ENCODE data around the gene RBM17.
"Not testable (repeated sequence)": the region's sequence is repeated elsewhere in the genome, so short reads cannot be mapped to it uniquely, and the experiment has no call there.

Gene RBM17

GRCh38 chr10:6056411-6057135, 32.3 kb upstream of the RBM17 start:
- DNase-seq (ENCODE audit: low read depth) = no peak

DNA sequence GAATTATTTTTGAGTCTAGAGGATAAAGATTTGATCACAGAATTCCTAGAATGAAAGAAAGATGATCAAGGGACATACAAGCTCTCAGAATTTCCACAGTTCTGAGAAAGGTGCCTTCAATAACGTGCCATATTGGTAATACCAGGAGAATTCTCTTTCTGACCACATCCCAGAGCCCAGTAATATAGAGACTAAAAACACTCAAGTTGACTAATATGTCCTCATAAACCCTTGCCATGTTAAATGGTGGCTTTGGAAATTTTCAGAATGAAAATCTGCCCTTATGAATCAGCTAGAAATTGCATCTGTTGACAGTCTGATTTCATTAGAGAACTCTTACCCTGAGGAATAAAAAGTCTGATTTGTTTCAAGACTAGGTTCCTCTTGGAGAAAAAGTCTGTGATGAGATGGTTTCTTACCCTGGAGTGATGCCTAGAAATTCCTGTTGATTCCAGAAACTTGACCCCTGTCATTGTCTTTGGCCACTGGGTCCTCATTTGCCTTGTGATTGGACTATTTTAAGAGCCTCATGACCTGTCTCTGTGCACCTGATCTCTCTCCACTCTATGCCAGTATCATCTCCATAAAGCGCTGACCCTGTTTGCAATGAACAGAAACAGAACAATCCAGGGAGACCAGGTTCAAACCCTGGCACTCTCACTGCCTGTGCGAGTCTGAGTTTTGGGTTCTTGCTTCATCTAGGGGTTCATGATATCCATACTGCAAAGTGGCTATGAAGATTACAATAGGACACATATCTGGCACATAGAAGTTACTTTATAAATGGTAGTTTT, 30.0 kb upstream of the RBM17 start:
- no peak for DNase-seq (ENCODE audit: low read depth)

- no peak for DNase-seq (ENCODE audit: low read depth)
Measured at GRCh38 chr10:6059506-6059905, 29.3 kb upstream of the RBM17 start.

- no peak for DNase-seq (ENCODE audit: low read depth)
Measured at GRCh38 chr10:6061056-6061455, 27.8 kb upstream of the RBM17 start.

DNA sequence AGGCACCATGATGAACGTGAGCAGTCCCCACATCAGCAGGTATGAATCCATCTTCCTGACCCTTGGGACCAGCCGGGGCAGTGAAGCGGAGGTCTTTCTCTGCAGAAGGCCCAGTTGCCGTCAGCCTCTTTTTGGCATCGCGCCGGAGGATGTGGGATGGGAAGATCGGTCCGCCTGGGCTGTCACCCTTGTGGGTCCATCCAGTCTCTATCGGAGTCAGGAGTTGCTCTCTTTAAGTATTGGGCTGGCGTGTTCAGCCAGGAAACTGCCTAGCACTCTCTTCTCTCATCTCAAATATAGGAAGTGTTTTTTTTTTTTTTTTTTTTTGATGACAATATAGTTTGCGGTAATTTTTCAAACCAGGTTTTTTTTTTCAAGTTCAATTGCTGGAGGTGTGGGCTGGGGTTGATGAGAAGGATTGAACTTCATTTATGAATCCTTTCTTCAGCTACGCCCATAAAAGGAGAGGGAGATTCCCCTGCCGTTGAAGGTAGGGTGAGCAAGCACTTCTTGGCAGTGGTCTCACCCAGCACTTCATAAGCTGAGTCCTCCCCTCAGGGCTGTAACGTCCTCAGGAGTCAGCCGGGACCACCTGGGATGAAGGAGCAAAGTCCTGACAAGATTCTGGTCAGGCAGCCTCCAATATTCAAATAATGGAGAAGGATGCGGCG, 26.6 kb upstream of the RBM17 start, which contains the start of gene IL2RA:
IL2RA (minus strand) TSS at position 267 of the 671 bp plus-strand sequence; CDS start at position 51, 216 bp downstream.
- DNase-seq (ENCODE audit: low read depth) = no peak

DNA sequence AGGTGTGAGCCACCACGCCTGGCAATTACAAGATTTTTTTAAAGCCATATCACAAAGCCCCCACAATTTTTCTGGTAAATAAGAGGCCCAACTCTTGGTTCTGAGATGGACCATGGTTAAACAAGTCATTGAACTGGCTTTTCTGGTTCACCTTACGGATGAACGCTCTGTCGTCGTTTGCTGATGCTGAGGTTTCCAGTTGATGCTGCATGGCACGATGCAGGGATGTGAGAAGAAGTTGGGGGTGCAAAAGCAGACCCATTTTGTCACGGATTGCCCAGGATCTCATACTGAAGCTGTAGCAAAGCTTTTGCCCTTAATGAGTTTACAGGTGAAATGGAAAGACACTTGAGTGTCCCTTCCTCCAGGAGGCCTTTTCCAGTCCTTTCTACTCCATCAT, 24.7 kb upstream of the RBM17 start:
- no peak for DNase-seq (ENCODE audit: low read depth)

DNA sequence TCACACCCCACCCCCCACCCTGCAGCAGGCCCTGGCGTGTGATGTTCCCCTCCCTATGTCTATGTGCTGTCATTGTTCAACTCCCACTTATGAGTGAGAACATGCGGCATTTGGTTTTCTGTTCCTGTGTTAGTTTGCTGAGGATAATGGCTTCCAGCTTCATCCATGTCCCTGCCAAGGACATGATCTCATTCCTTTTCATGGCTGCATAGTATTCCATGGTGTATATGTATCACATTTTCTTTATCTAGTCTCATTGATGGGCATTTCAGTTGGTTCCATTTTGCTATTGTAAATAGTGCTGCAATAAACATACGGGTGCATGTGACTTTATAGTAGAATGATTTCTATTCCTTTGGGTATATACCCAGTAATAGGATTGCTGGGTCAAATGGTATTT, 24.1 kb upstream of the RBM17 start:
- DNase-seq (ENCODE audit: low read depth) = not testable (repeated sequence)

DNA sequence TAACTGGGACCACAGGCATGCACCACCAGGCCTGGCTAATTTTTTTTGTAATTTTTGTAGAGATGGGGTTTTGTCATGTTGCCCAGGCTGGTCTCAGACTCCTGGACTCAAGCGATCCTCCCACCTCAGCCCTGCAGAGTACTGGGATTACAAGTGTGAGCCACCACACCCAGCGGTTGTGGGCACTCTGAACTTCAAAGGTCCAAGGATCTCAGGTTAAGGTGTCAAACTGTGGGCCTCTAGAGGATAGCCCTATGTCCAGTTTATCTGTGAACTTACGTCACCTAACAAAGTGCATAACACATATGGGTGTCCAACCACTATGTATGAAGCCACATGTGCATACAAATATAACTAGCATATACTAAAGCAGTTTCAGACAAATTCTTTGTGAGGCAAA, 23.4 kb upstream of the RBM17 start:
- DNase-seq (ENCODE audit: low read depth) = no peak

- no peak for DNase-seq (ENCODE audit: low read depth)
Measured at GRCh38 chr10:6065835-6066234, 23.0 kb upstream of the RBM17 start.

- no peak for DNase-seq (ENCODE audit: low read depth)
Measured at GRCh38 chr10:6067457-6067856, 21.4 kb upstream of the RBM17 start.

DNA sequence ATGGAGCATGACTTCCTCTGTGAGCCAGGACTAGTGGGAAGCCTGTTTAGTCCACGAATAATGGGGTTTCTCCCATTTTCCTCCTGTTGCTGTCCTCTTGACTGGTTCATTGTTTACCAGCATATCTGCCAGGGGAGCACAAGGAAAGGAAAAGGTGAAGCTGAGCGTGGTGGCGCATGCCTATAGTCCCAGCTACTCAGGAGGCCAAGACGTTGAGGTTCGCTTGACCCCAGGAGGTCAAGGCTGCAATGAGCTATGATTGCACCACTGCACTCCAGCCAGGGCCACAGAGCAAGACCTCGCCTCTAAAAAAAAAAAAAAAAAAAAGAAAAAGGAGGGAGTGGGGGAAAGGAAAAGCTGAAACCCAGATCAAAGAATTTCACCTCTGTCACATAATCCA, 20.8 kb upstream of the RBM17 start:
- DNase-seq (ENCODE audit: low read depth) = no peak

GRCh38 chr10:6068422-6068821, 20.4 kb upstream of the RBM17 start:
- no peak for DNase-seq (ENCODE audit: low read depth)

DNA sequence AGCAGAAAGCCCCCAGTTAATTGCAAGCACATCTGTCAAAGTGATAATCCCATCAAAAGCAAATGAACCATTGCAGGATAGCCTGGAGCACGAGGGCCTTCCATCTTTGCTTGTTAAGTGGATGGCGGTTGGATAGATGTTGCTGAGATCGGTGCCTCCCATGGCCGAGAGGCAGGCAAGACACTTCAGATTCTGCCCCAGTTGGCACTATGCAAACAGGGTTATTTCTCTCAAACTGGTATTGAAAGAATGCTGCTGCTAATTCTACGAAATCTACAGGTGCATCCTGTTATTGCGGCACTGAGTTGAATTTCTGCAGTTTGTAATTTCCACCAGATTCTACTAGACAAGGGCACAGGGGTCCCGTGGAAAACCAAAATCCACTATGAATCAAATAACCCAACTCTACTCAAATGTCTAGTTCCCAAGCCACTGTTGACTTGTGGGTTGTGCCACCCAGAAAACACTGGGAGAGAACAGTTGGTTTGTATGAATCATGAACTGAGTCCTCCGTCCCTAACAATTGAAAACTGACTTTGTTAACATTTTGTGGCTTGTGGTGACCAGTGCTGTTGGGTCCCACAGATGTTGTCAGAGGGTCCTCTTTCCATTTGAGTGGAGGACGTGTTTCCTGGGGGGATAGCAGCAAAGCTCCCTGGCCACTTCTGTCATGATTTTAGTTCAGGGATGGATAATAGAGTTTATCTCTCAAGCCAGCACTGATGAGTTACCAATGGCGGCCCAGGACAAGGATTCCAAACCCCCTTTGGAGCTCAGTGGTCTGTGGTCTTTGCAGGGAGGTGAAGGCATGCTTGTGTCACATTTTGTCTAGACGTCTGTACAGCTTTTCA, 19.5 kb upstream of the RBM17 start:
- DNase-seq (ENCODE audit: low read depth) = no peak

DNA sequence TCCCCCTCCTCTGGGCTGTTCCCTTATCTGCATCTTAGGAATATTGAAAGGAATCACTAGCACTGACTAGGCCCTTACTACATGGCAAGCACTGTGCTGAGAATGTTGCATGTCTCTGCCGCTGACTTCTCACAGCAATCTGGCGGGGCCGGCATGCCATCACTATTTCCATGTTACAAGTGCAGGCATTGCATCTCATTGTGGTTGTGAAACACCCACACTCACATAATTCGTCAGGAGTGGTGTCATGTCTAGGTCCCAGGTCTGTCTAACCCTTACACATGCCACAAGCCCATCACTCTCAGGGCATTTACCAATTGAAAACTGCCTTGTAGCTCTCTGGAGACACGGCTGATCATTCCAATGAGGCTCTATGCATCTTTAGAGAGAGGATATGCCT, 18.2 kb upstream of the RBM17 start:
- DNase-seq (ENCODE audit: low read depth) = no peak

DNA sequence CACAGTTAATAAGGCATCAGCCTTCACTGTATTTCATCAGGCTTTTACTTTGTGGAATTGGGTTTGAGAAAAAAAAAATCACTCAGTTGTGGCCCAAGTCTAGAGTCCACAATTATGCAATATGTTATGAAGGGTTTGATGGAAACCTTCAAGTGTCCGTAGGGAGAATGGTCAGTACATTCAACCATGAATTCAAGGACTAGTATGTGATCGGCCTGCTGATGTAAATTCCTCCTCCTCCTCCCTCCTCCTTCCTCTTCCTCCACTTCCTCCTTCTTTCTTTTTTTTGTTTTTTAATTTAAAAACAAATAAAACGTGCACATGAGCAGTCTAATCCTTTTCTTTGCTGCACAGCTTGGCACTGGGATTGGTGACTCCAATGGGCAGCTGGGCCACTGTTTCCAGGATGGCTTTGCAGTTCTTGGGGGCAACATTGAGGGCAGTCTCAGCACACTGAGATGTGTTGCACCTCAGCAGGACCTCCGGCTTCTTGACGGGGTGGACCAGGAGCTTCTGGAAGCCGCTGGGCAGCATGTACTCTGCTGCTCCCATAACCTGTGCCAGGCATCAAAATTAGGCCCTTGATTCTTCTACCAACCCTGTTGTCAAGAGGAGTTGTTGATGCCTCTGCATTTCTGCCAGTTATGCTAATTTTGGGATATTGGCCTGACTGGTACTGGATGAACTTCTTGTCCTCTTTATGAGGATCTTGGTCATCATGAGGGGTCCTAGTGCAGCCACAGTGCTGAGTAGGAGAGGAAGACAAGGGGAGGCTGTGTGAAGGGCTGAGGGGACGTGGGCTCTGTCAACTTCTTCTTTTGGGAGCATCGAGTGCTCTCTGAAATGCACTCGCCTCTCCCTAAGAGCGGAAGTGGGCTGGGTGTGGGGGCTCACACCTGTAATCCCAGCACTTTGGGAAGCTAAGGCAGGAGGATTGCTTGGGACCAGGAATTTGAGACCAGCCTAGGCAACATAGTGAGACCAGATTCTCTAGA, 17.4 kb upstream of the RBM17 start:
- no peak for DNase-seq (ENCODE audit: low read depth)

- no peak for DNase-seq (ENCODE audit: low read depth)
Measured at GRCh38 chr10:6072215-6072934, 16.5 kb upstream of the RBM17 start.

- no peak for DNase-seq (ENCODE audit: low read depth)
Measured at GRCh38 chr10:6074489-6075301, 14.1 kb upstream of the RBM17 start.

GRCh38 chr10:6077071-6077675, 11.7 kb upstream of the RBM17 start:
- no peak for DNase-seq (ENCODE audit: low read depth)

DNA sequence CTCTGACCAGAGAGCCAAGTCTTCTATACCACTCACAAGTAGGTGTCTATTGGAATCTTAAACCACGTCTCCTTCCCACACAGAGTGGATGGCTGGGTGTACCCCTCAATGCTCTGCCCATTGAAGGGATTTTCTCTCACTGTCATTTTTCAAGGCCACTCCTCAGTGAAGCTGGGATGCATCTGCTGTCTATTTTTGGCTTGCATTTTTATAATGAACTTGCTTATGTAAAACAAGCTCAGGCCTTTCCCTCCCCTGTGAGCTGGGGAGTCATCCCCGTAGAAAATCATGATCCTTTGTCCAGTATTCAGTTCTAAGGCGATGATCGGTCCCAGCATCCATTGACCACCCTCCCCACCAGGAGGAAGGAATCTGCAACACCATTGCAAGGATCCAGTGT, 9.8 kb upstream of the RBM17 start:
- no peak for DNase-seq (ENCODE audit: low read depth)

Measured in stromal cell of bone marrow (primary cell).